ENCODE measurements around the gene ERF. TPM values are rescaled to one million over a fixed set of nuclear protein-coding genes. Genes with fewer than 3 reads are reported as not detected.

ERF gene
- total RNA-seq, 1 donor from 2014 or later: 42.1 TPM

GRCh38 chr19:42232435-42232834 lies 22.5 kb downstream of the ERF start:
- DNase-seq (no peak), ATAC-seq (ENCODE audit: poor library complexity) (no peak)
- intact Hi-C loops (cut with DNase I): no loop called here

DNA sequence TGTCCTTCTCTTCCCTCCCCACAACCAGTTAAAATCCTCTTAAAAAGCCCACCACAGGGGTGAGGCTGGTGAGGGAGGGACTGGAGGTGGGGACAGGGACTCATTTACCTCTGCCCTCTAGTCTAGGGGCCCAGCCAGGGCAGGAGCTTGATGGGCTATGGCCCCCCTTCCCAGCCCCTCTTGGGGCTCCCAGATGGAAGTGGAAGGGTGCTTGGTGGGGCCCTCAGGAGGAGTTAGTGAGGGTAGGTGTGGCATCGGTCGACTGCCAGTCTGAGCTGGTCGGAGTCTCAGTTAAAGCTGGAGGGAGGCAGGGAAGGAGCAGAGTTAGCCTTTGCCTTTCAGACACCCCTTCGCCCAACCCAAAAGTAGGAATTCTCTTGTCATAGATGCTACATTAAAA lies 24.4 kb downstream of the ERF start:
- intact Hi-C loops (cut with DNase I): no loop called here
- ATAC-seq (ENCODE audit: poor library complexity): no peak
- DNase-seq: peak; percentile 9

DNA sequence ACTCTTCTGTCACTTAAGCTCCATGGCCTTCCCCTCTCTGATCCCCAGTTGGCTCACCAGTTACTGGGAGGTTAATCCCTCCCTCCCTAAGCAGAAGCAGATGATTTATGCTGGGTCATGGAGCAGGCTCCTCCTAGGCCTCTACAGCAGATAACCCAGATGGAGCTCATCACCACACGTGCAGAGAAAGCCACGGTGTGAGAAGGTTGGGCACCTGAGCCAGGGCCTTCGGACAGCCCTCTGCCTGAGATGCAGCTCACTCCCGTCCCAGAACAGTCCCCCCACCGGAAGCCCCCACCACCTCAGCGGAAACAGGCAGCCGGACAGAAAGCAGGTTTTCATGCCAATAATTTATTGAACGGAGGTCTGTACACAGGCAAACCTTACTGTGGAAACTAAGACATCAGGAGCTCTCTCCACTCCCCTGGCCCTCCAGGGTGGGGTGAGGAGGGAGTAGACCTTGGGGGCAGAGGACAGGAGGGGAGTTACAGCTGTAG lies 25.0 kb downstream of the ERF start:
- DNase-seq: peak; percentile 27
- intact Hi-C loops (cut with DNase I): no loop called here
- no peak for ATAC-seq (ENCODE audit: poor library complexity)

DNA sequence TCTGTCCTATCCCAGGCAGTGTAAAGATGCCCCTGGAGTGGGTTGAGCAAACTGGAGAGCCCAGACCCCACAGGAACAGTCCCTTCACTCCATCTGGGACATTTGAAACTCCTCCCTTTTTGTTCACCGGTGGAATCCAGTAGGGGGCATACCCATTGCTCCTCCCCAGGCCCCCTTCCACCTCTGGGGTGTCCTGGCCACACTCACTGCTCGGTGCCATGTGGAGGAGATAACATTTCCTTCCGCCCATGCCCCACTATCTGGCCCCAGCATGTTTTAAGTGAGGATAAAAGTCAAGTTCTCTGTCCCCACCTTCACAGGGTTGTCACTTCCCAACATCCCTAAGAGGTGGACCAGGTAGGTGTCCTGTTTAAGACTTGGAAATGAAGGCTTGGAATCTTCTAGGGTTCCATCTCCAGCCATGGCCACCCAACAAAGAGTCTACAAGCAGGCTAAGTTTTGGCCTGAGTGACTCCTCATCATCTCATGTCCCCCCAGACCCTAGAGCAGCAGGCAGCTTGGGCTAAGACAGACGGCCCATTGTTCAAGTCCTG lies 25.6 kb downstream of the ERF start:
- peak; percentile 5 for DNase-seq
- no peak for ATAC-seq (ENCODE audit: poor library complexity)
- intact Hi-C loops (cut with DNase I): no loop called here

DNA sequence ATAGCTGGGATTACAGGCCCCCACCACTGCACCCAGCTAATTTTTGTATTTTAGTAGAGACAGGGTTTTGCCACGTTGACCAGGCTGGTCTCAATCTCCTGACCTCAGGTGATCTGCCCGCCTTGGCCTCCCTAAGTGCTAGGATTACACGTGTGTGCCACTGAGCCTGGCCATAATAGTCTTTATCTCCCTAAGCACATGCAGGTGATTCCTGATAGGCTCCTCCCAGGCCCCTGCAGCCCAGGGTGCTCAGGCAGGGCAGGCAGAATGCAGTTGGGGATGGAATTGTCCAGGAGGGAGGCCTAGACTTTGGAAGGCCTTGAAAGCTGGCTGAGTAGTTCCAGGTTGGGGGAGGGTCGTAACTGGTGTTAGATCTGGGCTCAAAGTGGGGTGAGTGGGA lies 26.3 kb downstream of the ERF start:
- ATAC-seq (ENCODE audit: poor library complexity) (no peak), DNase-seq (no peak)
- intact Hi-C loops (cut with DNase I): no loop called here

DNA sequence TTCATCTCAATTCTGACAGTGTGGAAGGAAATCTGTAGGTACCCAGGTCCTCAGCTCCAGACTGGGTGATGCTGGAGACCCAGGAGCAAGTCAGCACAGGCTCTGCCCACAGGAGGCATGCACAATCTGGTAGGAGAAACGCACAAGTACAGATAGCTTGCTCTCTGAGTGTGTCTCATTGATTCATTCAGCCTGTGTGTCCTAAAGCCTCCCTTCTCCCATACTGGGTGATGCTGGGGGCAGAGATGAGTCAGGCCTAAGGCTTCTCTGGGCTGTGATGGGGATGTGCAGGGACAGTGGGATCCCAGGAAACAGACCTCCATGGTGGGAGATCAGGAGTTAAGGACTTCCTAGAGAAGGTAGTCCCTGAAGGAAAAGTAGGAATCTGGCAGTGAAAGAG lies 28.0 kb downstream of the ERF start:
- DNase-seq (no peak), ATAC-seq (ENCODE audit: poor library complexity) (no peak)
- intact Hi-C loops (cut with DNase I): no loop called here

- ATAC-seq (ENCODE audit: poor library complexity) (no peak), DNase-seq (no peak)
- intact Hi-C loops (cut with DNase I): no loop called here
These were observed 29.1 kb downstream of the ERF start for GRCh38 chr19:42225718-42226292.

GRCh38 chr19:42224940-42225717 lies 29.8 kb downstream of the ERF start:
- ATAC-seq (ENCODE audit: poor library complexity) (no peak), DNase-seq (peak; percentile 37)
- intact Hi-C loops (cut with DNase I): no loop called here

DNA sequence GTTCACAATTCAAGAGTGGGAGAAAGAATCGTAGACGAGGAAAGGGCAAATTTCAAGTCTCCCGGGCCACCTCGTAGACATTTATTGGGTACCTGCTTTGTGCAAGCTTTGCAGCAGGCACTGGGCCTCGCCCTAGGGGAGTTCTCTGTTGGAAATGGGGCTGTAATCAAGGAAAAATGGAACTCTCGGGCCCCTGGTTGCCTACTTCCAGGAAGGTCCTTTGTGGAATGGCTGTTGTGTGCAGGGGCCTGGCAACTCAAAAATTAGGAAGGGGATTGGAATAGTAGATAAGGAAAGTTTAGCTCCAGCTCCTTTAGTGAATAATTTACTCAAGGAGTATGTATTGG lies 34.2 kb downstream of the ERF start:
- DNase-seq (peak; percentile 20), ATAC-seq (ENCODE audit: poor library complexity) (no peak)
- intact Hi-C loops (cut with DNase I): no loop called here

GRCh38 chr19:42219812-42220750 lies 34.8 kb downstream of the ERF start, which contains the start of gene ZNF526:
ZNF526 (plus strand) TSS chr19:42220312; CDS start chr19:42224404, 4,092 bp downstream.
- intact Hi-C loops (cut with DNase I): no loop called here
- peak; percentile 99 for DNase-seq
- peak; percentile 91 for ATAC-seq (ENCODE audit: poor library complexity)

DNA sequence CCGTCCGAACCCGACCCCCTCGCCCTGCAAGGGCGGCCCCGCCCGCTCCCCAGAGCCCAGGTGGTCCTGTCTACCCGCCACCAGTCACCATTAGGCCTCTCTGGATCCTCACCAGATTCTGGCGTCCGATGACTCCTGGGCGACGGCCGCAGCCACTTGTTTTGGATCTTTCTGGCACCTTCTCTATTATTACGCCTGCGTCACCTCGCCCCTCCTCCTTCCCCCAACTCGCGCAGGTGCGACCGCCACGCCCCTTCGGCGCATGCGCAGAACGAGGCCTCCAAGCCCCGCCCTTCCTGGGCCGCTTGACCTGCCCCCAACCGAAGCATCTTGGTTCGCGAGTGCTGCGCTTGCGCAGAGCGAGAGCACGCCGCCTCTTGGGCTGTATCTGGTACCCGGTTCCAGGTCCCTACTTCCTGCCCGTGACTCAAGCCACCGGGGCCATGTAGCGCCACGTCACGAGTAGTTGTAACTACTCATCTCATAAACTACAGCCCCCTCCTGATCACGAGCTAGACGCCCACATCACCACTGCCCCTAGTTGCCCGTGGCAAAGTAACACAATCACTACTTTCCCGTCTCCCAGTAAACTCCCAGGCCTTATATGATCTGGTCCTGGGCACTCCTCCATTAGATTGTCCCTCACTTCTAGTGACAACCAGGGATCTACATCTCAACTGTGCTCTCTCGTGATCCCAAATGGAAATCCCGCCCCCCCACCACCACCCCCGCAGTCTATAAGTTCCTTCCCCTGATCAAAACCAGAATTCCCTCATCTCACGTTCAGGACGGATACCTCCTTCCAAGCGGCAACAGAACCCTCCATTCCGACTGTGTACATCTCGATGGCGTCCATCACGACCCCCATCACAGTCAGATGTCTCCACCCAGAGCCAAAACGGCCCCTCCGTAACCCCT lies 37.1 kb downstream of the ERF start, which contains the start of gene DEDD2:
Gene DEDD2, minus strand, starts transcription at position 158 of the 918 bp plus-strand sequence. CDS start 670 bp downstream, outside the sequence.
- intact Hi-C loops (cut with DNase I): no loop called here
- ATAC-seq (ENCODE audit: poor library complexity) (peak; percentile 86), DNase-seq (peak; percentile 98)

DNA sequence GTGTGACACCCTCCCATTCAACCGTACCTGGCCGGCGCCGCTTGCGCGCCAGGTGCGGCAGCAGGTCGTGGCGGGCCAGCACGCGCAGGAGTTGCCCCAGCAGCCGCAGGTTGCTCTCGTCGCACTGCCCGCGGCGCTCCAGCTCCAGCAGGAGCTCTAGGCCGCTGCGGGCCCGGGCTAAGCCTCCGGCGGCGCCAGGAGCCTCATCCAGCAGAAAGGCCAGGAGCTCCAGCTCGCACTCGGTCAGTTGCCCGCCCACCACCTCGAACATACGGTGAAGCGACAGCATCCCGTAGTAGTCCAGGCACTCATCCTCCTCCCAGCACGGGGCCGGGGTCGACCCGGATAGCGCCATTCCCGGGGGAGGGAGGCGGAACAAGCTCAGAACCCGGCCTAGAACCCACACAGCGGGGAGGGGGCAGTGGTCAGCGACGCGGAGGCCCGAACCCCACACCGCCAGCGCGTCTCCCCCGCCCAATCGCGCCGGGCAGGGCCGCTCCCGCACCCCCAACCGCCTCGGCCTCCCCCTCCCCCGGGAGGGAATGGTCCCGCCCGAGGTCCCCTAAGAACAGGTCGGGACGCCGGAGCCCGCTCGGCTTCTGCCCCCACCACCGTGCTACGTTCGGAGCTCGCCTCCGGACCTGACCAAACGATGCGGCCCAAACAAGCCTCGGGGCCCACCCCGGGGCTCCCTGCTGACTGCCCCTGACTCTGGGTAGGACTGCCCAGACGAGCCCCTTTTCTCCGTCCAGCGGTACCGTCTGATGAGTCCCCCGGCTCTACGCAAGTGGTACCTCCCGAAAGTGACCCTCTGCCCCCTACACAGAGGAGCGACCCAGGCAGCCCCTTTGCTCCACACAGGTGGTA lies 38.0 kb downstream of the ERF start:
- ATAC-seq (ENCODE audit: poor library complexity): peak; percentile 19
- intact Hi-C loops (cut with DNase I): no loop called here
- DNase-seq: peak; percentile 64

DNA sequence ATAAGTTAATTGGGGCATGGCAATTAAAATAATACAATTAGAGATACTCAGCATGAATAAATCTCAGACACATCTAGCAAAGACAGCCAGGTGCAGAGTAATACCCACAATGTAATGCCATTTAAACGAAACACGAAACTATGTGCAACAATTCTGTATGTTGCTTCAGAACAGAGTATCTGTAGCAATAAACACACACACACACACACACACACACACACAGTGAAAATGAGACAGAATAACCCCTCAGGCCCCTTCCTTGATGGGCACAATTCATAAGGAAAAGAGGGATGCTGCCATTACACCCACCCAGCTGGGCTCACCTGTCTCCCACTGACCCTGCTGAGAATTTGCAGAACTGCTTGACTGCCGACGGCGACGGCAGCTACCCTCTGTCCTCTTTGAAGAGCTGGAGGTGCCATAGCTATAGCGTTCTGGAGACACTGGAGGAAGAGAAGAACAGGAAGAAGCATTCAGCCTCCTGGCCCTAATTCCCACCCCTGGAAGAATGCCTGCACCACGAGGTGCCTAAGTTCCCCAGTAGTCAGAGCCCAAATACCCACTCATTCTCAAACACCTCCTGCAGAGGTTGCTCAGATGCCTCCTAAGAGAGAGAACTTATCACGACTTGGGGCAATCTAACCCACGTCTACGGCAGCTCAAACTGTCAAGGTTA lies 40.0 kb downstream of the ERF start:
- ATAC-seq (ENCODE audit: poor library complexity) (no peak), DNase-seq (peak; percentile 24)
- intact Hi-C loops (cut with DNase I): no loop called here

DNA sequence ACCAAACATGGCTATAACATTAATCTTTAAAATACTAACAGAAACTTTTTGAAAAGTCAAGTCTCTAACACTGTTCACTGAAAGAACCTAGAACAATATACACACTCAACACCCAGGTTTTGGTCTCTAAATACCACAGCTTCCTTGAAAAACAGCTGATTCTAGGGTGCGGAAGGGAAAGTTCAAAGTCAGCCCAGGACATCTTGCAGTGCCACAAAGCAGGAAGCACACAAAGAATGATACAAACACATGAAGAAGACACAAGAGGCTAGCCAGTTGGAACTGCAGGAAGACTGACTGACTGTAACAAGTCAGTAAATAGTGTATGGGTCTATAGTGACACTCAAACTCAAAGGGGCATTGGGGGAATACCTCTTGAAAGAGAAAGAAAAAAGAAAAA lies 42.0 kb downstream of the ERF start:
- ATAC-seq (ENCODE audit: poor library complexity): no peak
- intact Hi-C loops (cut with DNase I): no loop called here
- DNase-seq: no peak

DNA sequence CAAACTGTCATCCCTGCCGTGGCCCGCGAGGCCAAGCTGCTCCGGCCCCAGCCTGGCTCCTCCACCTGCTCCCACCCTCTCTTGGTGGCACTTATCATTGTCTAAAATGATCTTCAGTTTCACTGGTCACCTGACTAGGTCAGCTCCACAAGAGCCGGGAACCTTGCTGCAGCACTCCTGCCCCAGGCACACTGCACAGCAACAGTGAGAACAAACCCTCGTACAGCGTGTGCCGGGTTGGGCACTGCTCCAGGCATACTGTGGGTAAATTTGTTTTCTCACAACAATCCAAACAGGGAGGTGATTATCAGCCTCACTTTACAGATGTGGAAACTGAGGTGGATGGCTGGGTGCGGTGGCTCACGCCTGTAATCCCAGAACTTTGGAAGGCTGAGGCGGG lies 46.3 kb downstream of the ERF start:
- DNase-seq (no peak), ATAC-seq (ENCODE audit: poor library complexity) (peak; percentile 55)
- intact Hi-C loops (cut with DNase I): no loop called here

GRCh38 chr19:42207767-42208271 lies 47.1 kb downstream of the ERF start:
- DNase-seq (no peak), ATAC-seq (ENCODE audit: poor library complexity) (peak; percentile 24)
- intact Hi-C loops (cut with DNase I): no loop called here
